Stomach smooth muscle (tissue), 2 donors: ENCODE results near the gene ANGPTL2.
A peak's percentile ranks its signal among the peaks of the same experiment; 100 is the strongest.

Experiments
- H3K27ac ChIP-seq: one replicate; pipeline ENCODE4 v1.7.0; 2013; ENCODE audit warnings: mild to moderate bottlenecking, low read length, inconsistent platforms
- H3K27me3 ChIP-seq, 2 donors: one replicate each; pipeline ENCODE4 v1.7.0; 2013; ENCODE audit warnings: low read length in 2 of 2; ENCODE audit not compliant: insufficient read depth in 2 of 2, control insufficient read depth in 1 of 2
- H3K36me3 ChIP-seq, 2 donors: one replicate each; pipeline ENCODE4 v1.7.0; 2013; ENCODE audit warnings: low read length in 2 of 2; ENCODE audit not compliant: control insufficient read depth in 2 of 2, insufficient read depth in 2 of 2
- H3K4me1 ChIP-seq: one replicate; pipeline ENCODE4 v1.7.0; 2013; ENCODE audit warnings: low read length; ENCODE audit not compliant: control insufficient read depth, insufficient read depth
- H3K4me3 ChIP-seq, 2 donors: one replicate each; pipeline ENCODE4 v1.7.0; 2013; ENCODE audit warnings: low read length in 2 of 2
- H3K9ac ChIP-seq, 2 donors: one replicate each; pipeline ENCODE4 v1.7.0; 2013; ENCODE audit warnings: low read length in 2 of 2, mild to moderate bottlenecking in 1 of 2
- H3K9me3 ChIP-seq, 2 donors: one replicate each; pipeline ENCODE4 v1.7.0; 2013; ENCODE audit warnings: low read length in 2 of 2; ENCODE audit not compliant: control insufficient read depth in 2 of 2
- donor health status: healthy.
- donor health status: Pancreatic carcinoma.

ANGPTL2 gene

DNA sequence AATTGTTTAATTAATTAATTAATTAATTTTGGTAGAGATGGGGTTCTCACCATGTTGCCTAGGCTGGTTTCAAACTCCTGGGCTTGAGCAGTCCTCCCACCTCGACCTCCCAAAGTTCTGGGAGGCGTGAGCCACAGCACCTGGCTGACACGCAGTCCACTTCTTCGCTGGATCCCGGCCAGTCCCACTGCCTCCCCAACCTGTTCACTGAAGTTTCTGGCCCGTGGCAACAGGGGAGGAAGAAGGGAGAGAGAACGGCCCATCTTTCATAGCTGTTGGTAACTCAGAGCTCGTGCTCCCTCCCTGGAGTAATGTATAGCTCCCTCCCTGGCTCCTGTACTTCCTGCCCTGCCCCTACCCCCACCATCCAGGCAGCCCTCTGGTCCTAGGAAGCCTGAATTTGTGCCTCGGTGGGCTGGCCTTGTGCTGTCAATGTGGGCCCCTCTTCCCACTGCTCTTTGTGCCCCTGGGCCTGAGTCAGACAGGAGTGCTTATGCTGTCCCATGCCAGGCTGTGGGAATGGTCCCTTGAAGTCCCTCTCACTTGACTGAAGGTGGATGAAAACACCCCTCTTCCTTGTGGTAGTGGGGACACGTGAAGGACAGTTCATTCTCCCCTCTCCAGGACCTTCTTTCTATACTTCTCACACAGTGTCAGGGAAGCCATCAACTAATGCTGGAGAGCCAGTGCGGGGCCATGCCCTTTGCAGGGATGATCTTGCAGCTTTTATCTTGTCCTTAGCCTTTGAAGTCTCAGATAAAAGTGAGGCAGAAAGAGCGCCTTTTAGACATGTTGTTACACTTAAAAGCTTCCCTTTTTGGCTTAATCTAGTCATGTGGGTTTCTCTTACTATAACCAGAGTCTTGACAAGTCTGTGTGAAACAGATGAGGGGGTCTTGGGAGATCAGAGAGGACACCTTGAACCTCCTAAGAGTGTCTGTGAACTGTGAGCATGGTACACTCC lies 38.1 kb downstream of the ANGPTL2 start:
- H3K4me3 ChIP-seq: no peak overlapping the region
- H3K27ac ChIP-seq: no peak overlapping the region
- peaks cover 0 to 2% of the 10 kb centered on the region in 2 donors for H3K27me3 ChIP-seq
- no peaks in the 10 kb centered on the region for H3K9me3 ChIP-seq
- no peaks in the 10 kb centered on the region for H3K4me1 ChIP-seq
- peaks cover 16 to 19% of the 10 kb centered on the region in 2 donors for H3K36me3 ChIP-seq
- H3K9ac ChIP-seq: no peak overlapping the region

DNA sequence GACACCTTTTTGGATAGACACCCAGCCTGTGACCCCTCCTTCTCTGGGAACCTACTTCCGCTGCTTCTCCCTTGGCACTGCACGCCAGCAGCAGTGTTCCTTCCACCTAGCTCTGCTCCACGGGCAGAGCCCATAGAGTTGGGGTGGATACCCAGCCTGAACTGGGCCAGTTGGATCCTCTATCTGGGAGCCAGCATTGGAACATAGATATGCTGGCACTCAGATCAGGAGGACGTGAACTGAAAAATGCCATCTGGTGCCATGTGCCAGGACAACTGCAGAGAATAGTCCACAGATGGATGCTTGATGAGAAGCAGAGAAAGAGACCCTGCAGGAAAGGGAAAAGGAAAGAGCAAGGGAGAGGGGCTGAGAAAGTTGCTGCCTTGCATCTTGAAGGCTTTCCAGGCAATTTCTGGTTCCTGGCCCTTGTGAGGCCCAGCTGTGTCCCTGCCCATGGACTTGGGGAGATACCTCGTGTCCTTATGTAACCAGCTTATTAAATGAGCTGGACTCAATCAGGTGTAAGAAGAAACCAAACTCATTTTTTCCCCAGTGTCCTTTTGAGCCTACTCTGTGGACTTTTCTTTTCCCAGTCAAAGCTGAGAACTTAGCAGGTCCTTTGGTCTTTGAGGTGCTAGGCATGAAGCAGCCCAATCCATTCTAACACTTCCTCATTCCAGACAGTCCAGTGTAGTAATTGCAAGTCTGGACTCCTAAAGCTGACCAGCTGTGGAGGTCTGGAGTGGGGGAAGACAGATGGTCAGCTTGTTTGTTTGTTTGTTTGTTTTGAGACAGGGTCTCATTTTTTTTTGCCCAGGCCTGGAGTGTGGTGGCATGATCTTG lies 39.1 kb downstream of the ANGPTL2 start:
- Histone ChIP-seq H3K4me3 (no peak overlapping the region), H3K9ac (no peak overlapping the region), H3K4me1 (no peaks in the 10 kb centered on the region), H3K27me3 (peaks cover 0 to 2% of the 10 kb centered on the region in 2 donors), H3K27ac (no peak overlapping the region), H3K36me3 (peaks cover 9 to 10% of the 10 kb centered on the region in 2 donors), H3K9me3 (no peaks in the 10 kb centered on the region)

DNA sequence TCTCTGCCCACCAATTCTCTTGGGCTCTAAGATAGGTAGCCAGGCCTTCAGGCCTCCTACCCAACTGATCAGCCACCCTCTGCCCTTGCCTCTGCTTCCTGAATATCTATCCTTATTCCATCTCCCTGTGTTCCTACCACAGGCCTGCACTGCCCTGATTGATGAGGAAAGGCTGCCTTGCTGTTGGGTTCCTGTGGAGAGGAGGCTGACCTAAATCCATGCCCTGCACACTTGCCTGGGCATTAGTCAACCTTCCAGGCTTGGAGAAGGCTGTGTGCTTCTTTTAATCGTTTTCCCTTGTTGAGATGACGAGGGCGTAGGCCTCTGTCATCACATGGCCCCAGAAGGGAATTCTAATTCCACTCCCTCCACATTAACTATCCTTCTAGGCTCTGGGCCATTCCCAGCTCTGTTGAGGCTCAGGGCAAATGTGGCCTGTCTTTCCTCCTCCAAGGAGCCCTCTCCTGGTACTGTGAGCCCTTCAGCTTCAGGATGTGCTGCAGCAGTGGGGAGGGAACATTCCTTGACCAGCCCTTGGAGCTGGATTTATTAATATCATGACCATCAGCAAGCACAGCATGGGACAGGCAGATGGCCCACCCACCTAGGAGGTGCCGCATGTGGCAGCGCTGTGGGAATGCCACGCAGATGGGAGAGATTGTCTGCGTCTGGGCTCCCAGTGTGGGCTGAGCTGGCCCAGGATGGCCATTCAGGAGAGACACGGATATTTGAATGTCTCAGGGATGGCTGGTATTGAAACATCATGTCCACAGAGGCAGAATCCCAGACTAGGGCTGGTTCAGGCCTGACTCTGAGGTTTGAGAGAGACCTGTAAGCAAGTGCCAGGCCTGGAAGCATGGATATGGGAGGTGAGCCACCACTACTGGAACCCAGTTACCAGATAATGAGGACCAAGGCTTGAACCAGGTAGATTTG lies 40.9 kb downstream of the ANGPTL2 start:
- no peaks in the 10 kb centered on the region for H3K9me3 ChIP-seq
- no peaks in the 10 kb centered on the region for H3K36me3 ChIP-seq
- H3K27ac ChIP-seq: no peak overlapping the region
- peaks cover 0 to 2% of the 10 kb centered on the region in 2 donors for H3K27me3 ChIP-seq
- H3K4me1 ChIP-seq: peaks cover 9% of the 10 kb centered on the region
- peak overlapping the region in 1 of 2 donors; percentile 13 for H3K9ac ChIP-seq
- H3K4me3 ChIP-seq: no peak overlapping the region

DNA sequence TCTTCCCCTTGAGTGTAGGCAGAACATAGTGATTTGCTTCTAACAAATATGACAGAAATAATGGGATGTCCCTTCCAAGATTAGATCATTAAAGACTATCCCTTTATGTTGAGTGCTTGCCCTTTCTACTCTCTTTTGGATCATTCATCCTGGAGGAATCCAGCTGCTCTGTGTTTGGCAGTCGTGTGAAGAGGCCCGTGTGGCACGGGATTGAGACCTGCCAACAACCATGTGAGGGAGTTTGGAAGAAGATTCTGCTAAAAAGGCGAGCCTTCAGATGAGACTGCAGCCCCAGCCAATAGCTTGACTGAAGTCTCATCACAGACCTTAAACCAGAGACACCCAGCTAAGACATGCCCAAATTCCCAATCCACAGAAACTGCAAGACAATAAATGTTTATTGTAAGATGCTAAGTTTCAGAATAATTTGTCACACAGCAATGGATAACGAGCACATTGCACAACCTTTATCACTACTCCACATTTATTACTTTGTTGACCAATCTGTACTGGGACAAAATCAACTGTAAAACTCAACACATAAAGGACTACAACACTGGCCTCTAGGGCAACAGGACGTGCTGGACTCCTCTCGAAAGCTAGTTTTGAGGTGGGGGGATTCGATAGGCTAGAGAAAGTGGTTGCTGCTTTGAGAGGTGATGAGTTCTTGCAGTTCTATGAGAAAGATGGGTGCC lies 42.8 kb downstream of the ANGPTL2 start:
- Histone ChIP-seq H3K4me1 (peaks cover 13% of the 10 kb centered on the region), H3K4me3 (no peak overlapping the region)

DNA sequence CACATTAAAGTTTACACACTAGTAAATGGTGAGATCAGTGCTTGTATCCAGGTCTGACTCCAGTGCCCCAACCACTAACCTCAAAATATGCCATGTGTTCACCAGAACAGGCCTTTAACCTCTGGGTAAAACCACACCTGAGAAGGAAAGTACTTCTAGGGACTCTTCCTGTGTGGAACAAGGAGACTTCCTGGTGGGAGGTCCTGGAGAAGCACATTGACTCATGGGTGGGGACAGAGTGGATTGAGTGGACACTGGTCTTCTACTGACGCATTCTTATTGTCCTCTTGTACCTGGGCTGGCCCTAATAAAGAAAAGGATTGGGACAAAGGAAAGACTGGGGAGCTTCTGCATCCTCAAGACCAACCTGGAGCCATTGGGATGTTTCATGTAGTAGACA lies 43.4 kb downstream of the ANGPTL2 start:
- Histone ChIP-seq H3K4me3 (no peak overlapping the region), H3K27me3 (peaks cover 0 to 2% of the 10 kb centered on the region in 2 donors), H3K4me1 (peaks cover 15% of the 10 kb centered on the region), H3K9ac (no peak overlapping the region), H3K36me3 (no peaks in the 10 kb centered on the region), H3K9me3 (no peaks in the 10 kb centered on the region), H3K27ac (no peak overlapping the region)

More for the DNA sequence above, 42.8 kb downstream of the ANGPTL2 start:
- Histone ChIP-seq H3K27ac (no peak overlapping the region), H3K9ac (no peak overlapping the region), H3K9me3 (no peaks in the 10 kb centered on the region), H3K36me3 (no peaks in the 10 kb centered on the region), H3K27me3 (peaks cover 0 to 2% of the 10 kb centered on the region in 2 donors)

DNA sequence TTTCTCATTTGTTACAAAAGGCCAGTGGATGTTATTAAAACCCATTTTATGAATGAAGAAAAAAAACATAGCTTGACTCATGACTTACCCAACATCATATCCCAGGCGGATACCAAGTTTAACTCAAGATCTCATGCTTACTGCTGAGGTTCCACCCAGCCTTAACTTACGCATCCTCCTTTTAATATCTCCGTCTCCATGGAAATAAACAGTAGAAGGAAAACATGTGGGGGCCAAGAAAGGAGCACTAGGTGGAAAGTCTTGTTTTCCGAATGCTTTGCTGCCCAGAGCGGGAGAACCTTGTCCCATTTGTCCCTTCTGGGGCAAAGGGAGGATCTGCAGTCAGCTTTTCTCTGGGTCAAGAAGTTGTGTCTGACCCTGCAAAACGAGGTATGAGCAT lies 44.1 kb downstream of the ANGPTL2 start:
- Histone ChIP-seq H3K4me1 (peaks cover 15% of the 10 kb centered on the region), H3K9me3 (no peaks in the 10 kb centered on the region), H3K9ac (no peak overlapping the region), H3K27ac (no peak overlapping the region), H3K36me3 (no peaks in the 10 kb centered on the region), H3K4me3 (no peak overlapping the region), H3K27me3 (peaks cover 0 to 2% of the 10 kb centered on the region in 2 donors)

DNA sequence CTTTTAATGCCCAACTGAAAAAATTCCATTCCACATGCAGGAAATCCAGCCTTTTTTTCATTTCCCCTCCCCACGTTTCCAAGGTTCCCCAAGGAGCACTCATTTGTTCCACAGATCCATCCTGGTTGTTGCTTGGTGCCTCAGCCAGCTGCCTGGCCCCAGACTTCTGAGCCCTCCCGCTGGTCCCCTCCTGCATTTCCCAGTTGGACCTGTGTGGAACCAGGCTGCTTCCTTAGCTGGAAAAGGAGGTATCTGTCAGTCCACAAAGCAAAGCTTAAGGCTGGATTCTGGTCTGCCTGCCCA lies 44.8 kb downstream of the ANGPTL2 start:
- Histone ChIP-seq H3K4me3 (no peak overlapping the region), H3K27me3 (peaks cover 0 to 2% of the 10 kb centered on the region in 2 donors), H3K36me3 (no peaks in the 10 kb centered on the region), H3K9me3 (no peaks in the 10 kb centered on the region), H3K27ac (no peak overlapping the region), H3K4me1 (peaks cover 15% of the 10 kb centered on the region), H3K9ac (no peak overlapping the region)

DNA sequence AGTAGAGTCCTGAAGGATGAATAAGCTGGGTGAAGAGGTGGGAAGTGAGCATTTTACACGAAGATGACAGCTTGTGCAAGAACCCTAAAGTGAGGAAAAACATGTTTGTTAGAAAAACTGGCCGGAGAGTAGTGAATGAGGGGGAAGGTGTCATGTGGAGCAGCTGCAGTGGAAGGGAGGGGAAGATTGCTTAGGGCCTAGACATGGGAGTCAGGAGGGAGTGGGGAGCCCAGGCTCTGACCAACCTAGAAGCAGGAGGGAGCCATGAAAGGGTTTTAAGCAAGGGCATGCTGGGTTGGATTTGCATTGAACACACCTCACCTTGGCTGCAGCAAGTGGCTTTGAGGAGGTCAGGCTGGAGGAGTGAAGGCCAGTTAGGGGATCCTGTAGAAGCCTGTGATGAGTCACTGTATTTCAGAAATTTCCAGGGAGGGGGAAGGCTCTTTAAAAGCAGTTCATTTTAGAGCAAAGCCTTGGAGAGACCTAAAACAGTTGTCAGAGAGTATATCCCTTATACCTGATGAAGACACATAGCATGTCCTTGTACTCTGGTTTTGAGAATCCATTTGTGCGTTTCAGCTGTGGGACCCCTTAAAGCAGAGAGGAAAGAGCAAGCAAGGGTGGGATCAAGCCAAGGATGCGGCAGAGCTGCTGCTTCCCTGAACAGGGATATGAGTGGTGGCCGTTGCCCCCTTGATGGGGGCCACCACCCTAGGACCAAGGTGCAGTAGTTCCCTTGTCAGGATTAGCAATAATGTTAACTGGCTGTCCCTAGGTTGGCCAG lies 45.4 kb downstream of the ANGPTL2 start:
- Histone ChIP-seq H3K4me3 (no peak overlapping the region), H3K9ac (no peak overlapping the region), H3K9me3 (peaks cover 0 to 3% of the 10 kb centered on the region in 2 donors), H3K27me3 (peaks cover 0 to 2% of the 10 kb centered on the region in 2 donors), H3K36me3 (no peaks in the 10 kb centered on the region), H3K27ac (no peak overlapping the region), H3K4me1 (peaks cover 15% of the 10 kb centered on the region)

DNA sequence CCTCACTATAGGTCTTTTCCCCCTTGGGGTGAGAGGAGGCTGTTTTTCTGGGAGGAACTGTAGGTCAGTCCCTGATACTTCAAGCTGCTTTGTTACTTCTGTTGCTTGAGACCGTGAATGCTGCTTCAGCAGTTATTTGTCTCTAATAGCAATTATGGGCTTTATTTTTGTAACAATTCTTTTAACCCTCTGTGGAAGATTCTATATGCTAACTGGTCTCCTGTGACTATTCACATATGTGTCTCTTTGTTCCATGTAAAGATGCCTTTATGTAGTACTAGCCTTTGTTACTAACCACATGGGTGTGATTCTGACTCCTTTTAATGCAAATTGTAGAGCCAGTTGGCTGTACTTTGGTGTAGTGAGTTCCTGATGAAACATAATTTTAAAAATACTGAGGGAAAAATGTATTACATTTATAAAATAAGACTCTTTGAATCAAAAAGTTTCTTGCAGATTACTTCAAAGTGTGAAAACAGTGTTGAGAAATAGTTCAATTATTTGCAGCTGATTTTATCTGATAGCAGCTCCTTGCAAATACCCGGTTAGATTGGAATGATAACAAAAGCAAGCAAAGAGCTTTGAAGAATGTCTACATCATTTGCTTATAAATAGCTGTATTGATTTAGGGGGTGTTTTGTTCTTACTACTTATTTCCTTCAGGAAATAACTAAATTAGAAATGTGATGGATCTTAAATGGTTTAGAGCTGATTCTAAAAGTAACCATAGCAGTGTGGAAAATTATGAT lies 46.6 kb downstream of the ANGPTL2 start:
- Histone ChIP-seq H3K27me3 (no peaks in the 10 kb centered on the region), H3K9ac (no peak overlapping the region), H3K27ac (no peak overlapping the region), H3K4me3 (no peak overlapping the region), H3K9me3 (peaks cover 0 to 6% of the 10 kb centered on the region in 2 donors), H3K36me3 (no peaks in the 10 kb centered on the region), H3K4me1 (peaks cover 15% of the 10 kb centered on the region)
